Measurements from ENCODE around the gene HYAL1.

HYAL1 gene

DNA sequence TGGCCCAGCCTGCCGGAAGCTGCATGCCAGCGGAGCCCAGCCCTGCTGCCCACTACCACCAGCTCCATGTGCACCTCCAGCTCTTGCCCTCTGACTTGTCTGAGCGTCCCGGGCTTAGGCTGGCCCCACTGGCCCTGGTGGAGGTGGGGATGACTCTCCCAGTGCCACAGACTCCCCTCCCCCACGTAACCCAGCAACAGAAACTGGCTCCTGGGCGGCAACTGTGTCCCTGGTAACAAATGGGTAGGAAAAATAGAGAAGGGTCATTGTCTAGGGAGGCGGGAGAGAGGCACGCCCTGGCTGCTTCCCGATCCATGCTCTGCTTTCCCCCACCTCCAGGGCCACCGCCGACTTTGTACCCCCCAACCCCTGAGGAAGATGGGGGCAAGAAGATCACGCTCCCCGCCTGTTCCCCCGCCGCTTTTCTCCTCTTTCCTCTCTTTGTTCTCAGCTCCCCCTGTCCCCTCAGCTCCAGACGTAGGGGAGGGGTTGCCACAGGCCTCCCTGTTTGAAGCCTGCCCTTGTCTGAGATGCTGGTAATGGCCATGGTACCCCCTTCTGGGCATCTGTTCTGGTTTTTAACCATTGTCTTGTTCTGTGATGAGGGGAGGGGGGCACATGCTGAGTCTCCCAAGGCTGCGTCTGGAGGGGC lies 45.2 kb downstream of the HYAL1 start:
- no peak overlapping the region for H3K27ac ChIP-seq (ENCODE audit: low read depth, low read length)
- peaks cover 14% of the 10 kb centered on the region for H3K79me2 ChIP-seq (ENCODE audit: control insufficient read depth, insufficient read depth, low read length, unreplicated experiment)
- H3K4me3 ChIP-seq (ENCODE audit: low read depth, low read length): no peak overlapping the region
- no peaks in the 10 kb centered on the region for H3K27me3 ChIP-seq (ENCODE audit: insufficient read depth, low read length)
- peaks cover 10% of the 10 kb centered on the region for H3K36me3 ChIP-seq (ENCODE audit: insufficient read depth, low read length)
- H3K4me1 ChIP-seq (ENCODE audit: control insufficient read depth, insufficient read depth, low read length, unreplicated experiment): peaks cover 35% of the 10 kb centered on the region
- H2AFZ ChIP-seq (ENCODE audit: low read length, unreplicated experiment): no peak overlapping the region

DNA sequence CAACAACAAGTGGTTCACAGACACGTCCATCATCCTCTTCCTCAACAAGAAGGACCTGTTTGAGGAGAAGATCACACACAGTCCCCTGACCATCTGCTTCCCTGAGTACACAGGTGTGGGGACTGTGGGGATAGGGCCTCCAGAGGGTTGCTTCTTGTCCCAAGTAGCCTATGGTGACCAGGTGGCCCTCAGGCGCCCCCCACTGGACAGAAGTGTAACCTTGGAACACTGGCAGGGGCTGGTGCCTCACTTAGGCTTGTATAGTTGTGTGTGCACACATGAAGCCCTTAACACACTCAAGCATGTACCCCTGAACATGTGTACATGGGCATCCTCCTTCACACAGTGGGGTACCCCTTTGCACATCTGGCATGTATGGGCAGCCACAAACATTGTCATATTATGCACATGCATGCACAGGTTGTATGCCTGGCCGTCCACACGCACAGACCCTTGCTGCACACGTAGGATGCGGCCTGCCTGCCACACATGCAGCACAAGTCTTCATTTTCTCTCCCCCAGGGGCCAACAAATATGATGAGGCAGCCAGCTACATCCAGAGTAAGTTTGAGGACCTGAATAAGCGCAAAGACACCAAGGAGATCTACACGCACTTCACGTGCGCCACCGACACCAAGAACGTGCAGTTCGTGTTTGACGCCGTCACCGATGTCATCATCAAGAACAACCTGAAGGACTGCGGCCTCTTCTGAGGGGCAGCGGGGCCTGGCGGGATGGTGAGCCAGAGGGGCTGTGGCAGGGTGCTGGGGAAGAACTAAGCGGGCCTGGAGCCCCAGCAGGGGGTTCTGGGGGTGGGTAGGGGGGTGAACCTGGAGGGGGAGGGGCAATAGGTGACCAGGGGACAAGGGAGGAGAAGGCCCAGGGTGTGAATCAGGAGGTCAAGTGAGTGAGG lies 46.1 kb downstream of the HYAL1 start:
- Histone ChIP-seq H3K4me1 (ENCODE audit: control insufficient read depth, insufficient read depth, low read length, unreplicated experiment) (peaks cover 35% of the 10 kb centered on the region), H3K27ac (ENCODE audit: low read depth, low read length) (no peak overlapping the region), H3K4me3 (ENCODE audit: low read depth, low read length) (no peak overlapping the region), H3K79me2 (ENCODE audit: control insufficient read depth, insufficient read depth, low read length, unreplicated experiment) (peaks cover 18% of the 10 kb centered on the region), H3K27me3 (ENCODE audit: insufficient read depth, low read length) (no peaks in the 10 kb centered on the region), H3K36me3 (ENCODE audit: insufficient read depth, low read length) (peaks cover 10% of the 10 kb centered on the region), H2AFZ (ENCODE audit: low read length, unreplicated experiment) (no peak overlapping the region)

DNA sequence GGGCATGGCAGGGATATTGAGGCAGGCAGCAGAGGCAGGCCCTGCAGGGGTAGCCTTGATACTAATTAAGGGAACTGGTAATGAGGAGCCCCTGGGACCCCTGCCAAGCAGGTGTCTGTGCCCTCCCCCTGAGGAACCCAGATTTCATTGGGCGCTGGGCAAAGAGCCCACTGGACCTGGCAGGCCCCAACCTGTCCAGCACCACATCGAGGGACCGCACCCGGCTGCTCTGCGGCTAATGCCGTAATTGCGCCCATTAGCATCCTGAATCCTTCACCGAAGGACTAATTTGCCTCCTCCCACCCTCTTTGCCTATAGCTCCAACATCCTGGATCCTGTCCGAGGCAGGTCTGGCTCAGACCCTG lies 48.1 kb downstream of the HYAL1 start:
- Histone ChIP-seq H3K27me3 (ENCODE audit: insufficient read depth, low read length) (no peaks in the 10 kb centered on the region), H3K4me3 (ENCODE audit: low read depth, low read length) (no peak overlapping the region), H3K4me1 (ENCODE audit: control insufficient read depth, insufficient read depth, low read length, unreplicated experiment) (peaks cover 38% of the 10 kb centered on the region), H3K79me2 (ENCODE audit: control insufficient read depth, insufficient read depth, low read length, unreplicated experiment) (peaks cover 38% of the 10 kb centered on the region), H2AFZ (ENCODE audit: low read length, unreplicated experiment) (no peak overlapping the region), H3K36me3 (ENCODE audit: insufficient read depth, low read length) (peaks cover 10% of the 10 kb centered on the region), H3K27ac (ENCODE audit: low read depth, low read length) (peak overlapping the region; percentile 88)

DNA sequence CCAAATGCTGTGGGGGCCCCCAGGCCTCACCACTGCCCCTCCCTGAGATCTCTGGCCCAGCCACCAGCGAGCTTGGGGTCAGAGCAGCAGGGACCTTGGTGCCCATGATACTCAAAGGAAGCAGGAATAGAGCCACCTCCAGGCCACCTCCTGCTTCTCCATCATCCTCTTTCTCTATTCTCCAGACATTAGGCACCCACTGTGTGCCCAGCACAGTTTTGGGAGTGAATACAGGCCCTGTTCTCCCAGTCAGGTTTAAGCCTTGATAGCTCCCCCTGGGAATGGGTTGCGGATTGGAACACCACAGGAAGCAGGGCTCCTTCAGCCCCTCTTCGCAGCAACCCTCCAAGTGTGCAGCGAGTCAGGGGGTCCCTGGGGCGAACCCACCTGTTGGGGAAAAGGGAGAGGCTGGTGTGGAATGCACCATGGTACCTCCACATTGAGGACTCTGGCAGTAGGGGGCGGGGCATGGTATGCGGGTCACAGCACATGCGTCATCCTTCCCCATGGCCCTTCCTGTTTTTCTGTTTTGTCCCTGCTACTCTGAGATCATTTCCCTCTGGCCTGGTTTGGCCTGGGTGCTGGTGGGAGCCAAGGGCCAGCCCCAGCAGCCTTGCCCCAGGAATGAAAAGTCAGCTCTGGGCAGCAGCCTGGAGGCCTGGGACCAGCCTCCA lies 48.7 kb downstream of the HYAL1 start:
- Histone ChIP-seq H3K27ac (ENCODE audit: low read depth, low read length) (peak overlapping the region; percentile 88), H3K36me3 (ENCODE audit: insufficient read depth, low read length) (peaks cover 10% of the 10 kb centered on the region), H3K27me3 (ENCODE audit: insufficient read depth, low read length) (no peaks in the 10 kb centered on the region), H3K4me1 (ENCODE audit: control insufficient read depth, insufficient read depth, low read length, unreplicated experiment) (peaks cover 41% of the 10 kb centered on the region), H3K4me3 (ENCODE audit: low read depth, low read length) (no peak overlapping the region), H3K79me2 (ENCODE audit: control insufficient read depth, insufficient read depth, low read length, unreplicated experiment) (peaks cover 43% of the 10 kb centered on the region), H2AFZ (ENCODE audit: low read length, unreplicated experiment) (no peak overlapping the region)

DNA sequence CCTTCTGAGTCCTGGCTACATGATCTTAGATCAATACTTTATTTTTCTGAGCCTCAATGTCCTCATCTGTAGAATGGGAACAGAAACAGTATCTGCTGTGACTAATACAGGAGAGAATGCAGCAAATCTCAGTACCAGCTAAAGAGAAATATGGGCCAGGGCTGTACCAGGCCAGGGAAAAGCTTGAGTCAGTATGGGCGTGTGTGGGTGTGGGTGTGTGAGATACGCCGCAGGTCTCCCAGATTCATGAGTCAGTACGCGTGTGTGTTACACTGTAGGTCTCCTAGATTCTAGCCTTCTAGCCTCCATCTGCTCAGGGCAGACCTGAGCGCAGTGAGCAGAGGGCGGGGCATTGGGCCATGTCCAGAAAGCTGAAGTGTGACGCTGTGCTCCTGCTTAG lies 52.2 kb downstream of the HYAL1 start:
- no peaks in the 10 kb centered on the region; the same call in 1 of the 2 replicates for H3K36me3 ChIP-seq (ENCODE audit: insufficient read depth, low read length)
- peaks cover 74% of the 10 kb centered on the region for H3K79me2 ChIP-seq (ENCODE audit: control insufficient read depth, insufficient read depth, low read length, unreplicated experiment)
- H2AFZ ChIP-seq (ENCODE audit: low read length, unreplicated experiment): no peak overlapping the region
- peak overlapping the region; percentile 49; the same call in 1 of the 2 replicates for H3K27ac ChIP-seq (ENCODE audit: low read depth, low read length)
- H3K4me3 ChIP-seq (ENCODE audit: low read depth, low read length): no peak overlapping the region
- no peaks in the 10 kb centered on the region for H3K27me3 ChIP-seq (ENCODE audit: insufficient read depth, low read length)
- peaks cover 71% of the 10 kb centered on the region for H3K4me1 ChIP-seq (ENCODE audit: control insufficient read depth, insufficient read depth, low read length, unreplicated experiment)

DNA sequence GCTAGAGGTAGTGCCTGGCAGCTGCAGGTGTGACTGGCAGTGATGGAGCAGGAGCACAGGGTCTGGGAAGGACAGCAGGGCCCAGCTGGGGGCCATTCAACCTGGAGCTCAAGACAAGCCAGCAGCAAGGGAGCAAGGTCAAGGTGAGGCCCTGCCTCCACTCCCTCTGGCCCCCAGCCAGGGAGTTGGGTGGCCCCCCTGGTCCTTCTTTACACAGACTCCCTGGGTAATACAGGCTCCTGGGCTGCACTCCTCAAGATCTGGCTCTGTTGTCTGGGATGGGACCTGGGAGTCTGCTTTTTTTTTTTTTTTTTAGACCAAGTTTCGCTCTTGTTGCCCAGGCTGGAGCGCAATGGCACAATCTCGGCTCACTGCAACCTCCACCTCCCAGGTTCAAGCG lies 52.9 kb downstream of the HYAL1 start:
- H3K4me1 ChIP-seq (ENCODE audit: control insufficient read depth, insufficient read depth, low read length, unreplicated experiment): peaks cover 77% of the 10 kb centered on the region
- H3K36me3 ChIP-seq (ENCODE audit: insufficient read depth, low read length): no peaks in the 10 kb centered on the region
- H3K27me3 ChIP-seq (ENCODE audit: insufficient read depth, low read length): no peaks in the 10 kb centered on the region
- H3K27ac ChIP-seq (ENCODE audit: low read depth, low read length): 0 out of 2 replicates have a peak overlapping the region, but pooled peaks have one; percentile 82
- peaks cover 75% of the 10 kb centered on the region for H3K79me2 ChIP-seq (ENCODE audit: control insufficient read depth, insufficient read depth, low read length, unreplicated experiment)
- no peak overlapping the region for H2AFZ ChIP-seq (ENCODE audit: low read length, unreplicated experiment)
- H3K4me3 ChIP-seq (ENCODE audit: low read depth, low read length): no peak overlapping the region
